Measurements from ENCODE around the gene ATP6V1C2.

The ATP6V1C2 gene

GRCh38 chr2:10733980-10734379, 12.6 kb downstream of the ATP6V1C2 start:
- H3K4me2 ChIP-seq (ENCODE audit: low read length) = no peak overlapping the region
- no peak for TF ChIP-seq EZH2 (IDR thresholded peaks at IDR 0.05; ENCODE audit: borderline replicate concordance, low read length)
- TF ChIP-seq CTCF (IDR thresholded peaks at IDR 0.05; ENCODE audit: low read length) = no peak
- no peaks in the 10 kb centered on the region for H3K79me2 ChIP-seq (ENCODE audit: insufficient read depth, low read length)
- no peaks in the 10 kb centered on the region for H4K20me1 ChIP-seq (ENCODE audit: insufficient read depth, low read length)
- H3K27me3 ChIP-seq (ENCODE audit: insufficient read depth, low read length) = no peaks in the 10 kb centered on the region
- H3K4me1 ChIP-seq (ENCODE audit: insufficient read depth, low read length, severe bottlenecking) = no peaks in the 10 kb centered on the region
- no peak overlapping the region for H3K9ac ChIP-seq (ENCODE audit: low read length)
- no peaks in the 10 kb centered on the region for H3F3A ChIP-seq (ENCODE audit: insufficient read depth, low read length)
- H3K9me3 ChIP-seq (ENCODE audit: low read length) = no peaks in the 10 kb centered on the region
- no peak overlapping the region for H3K27ac ChIP-seq (ENCODE audit: low read depth, low read length, poor library complexity, severe bottlenecking)
- H3K9me2 ChIP-seq (ENCODE audit: low read depth, low read length) = no peaks in the 10 kb centered on the region
- H3K36me3 ChIP-seq (ENCODE audit: insufficient read depth, low read length) = no peaks in the 10 kb centered on the region
- H3K4me3 ChIP-seq (ENCODE audit: low read depth, low read length, poor library complexity, severe bottlenecking) = no peak overlapping the region
- H2AFZ ChIP-seq (ENCODE audit: low read length) = no peak overlapping the region

- no peaks in the 10 kb centered on the region for H4K20me1 ChIP-seq (ENCODE audit: insufficient read depth, low read length)
- H3K4me3 ChIP-seq (ENCODE audit: low read depth, low read length, poor library complexity, severe bottlenecking) = no peak overlapping the region
- no peak overlapping the region for H2AFZ ChIP-seq (ENCODE audit: low read length)
Observed at GRCh38 chr2:10738192-10738591, 16.8 kb downstream of the ATP6V1C2 start.

GRCh38 chr2:10740226-10740625, 18.8 kb downstream of the ATP6V1C2 start:
- TF ChIP-seq CTCF (IDR thresholded peaks at IDR 0.05; ENCODE audit: low read length) (no peak), EZH2 (IDR thresholded peaks at IDR 0.05; ENCODE audit: borderline replicate concordance, low read length) (no peak)
- no peaks in the 10 kb centered on the region for H3K79me2 ChIP-seq (ENCODE audit: insufficient read depth, low read length)
- H3K9me3 ChIP-seq (ENCODE audit: low read length) = no peaks in the 10 kb centered on the region
- H3K27me3 ChIP-seq (ENCODE audit: insufficient read depth, low read length) = no peaks in the 10 kb centered on the region
- H3F3A ChIP-seq (ENCODE audit: insufficient read depth, low read length) = no peaks in the 10 kb centered on the region; the same call in 1 of the 2 replicates
- H4K20me1 ChIP-seq (ENCODE audit: insufficient read depth, low read length) = no peaks in the 10 kb centered on the region
- no peaks in the 10 kb centered on the region for H3K36me3 ChIP-seq (ENCODE audit: insufficient read depth, low read length)
- no peak overlapping the region for H2AFZ ChIP-seq (ENCODE audit: low read length)
- no peak overlapping the region for H3K9ac ChIP-seq (ENCODE audit: low read length)
- no peak overlapping the region for H3K4me2 ChIP-seq (ENCODE audit: low read length)
- peaks cover 9% of the 10 kb centered on the region for H3K4me1 ChIP-seq (ENCODE audit: insufficient read depth, low read length, severe bottlenecking)
- H3K9me2 ChIP-seq (ENCODE audit: low read depth, low read length) = no peaks in the 10 kb centered on the region
- H3K27ac ChIP-seq (ENCODE audit: low read depth, low read length, poor library complexity, severe bottlenecking) = no peak overlapping the region
- H3K4me3 ChIP-seq (ENCODE audit: low read depth, low read length, poor library complexity, severe bottlenecking) = no peak overlapping the region

More at GRCh38 chr2:10738192-10738591, 16.8 kb downstream of the ATP6V1C2 start:
- Histone ChIP-seq H3K9me3 (ENCODE audit: low read length) (no peaks in the 10 kb centered on the region), H3K79me2 (ENCODE audit: insufficient read depth, low read length) (no peaks in the 10 kb centered on the region), H3K27ac (ENCODE audit: low read depth, low read length, poor library complexity, severe bottlenecking) (no peak overlapping the region), H3K9ac (ENCODE audit: low read length) (no peak overlapping the region), H3K36me3 (ENCODE audit: insufficient read depth, low read length) (no peaks in the 10 kb centered on the region), H3K27me3 (ENCODE audit: insufficient read depth, low read length) (no peaks in the 10 kb centered on the region), H3F3A (ENCODE audit: insufficient read depth, low read length) (no peaks in the 10 kb centered on the region), H3K4me1 (ENCODE audit: insufficient read depth, low read length, severe bottlenecking) (no peaks in the 10 kb centered on the region), H3K9me2 (ENCODE audit: low read depth, low read length) (no peaks in the 10 kb centered on the region), H3K4me2 (ENCODE audit: low read length) (no peak overlapping the region)
- TF ChIP-seq CTCF (IDR thresholded peaks at IDR 0.05; ENCODE audit: low read length) (no peak), EZH2 (IDR thresholded peaks at IDR 0.05; ENCODE audit: borderline replicate concordance, low read length) (no peak)
